ENCODE data around the gene SETD2. TPM values are rescaled to one million over a fixed set of nuclear protein-coding genes. Genes with fewer than 3 reads are reported as not detected.

SETD2 gene
- total and polyA plus RNA-seq, 9 of the 15 experiments (the other 6 are each of a cell fraction or from before 2014, with no cell fraction given), result 8.2 to 44.0 (median 33.6) TPM

- POLR2A ChIA-PET, result interaction anchor here (0.6 to 1.8 kb wide), 5 partner anchors 9 to 278 kb away, joined by 3 to 8 read pairs (median 5); no protein-coding TSS in a partner anchor
- no peak for DNase-seq (ENCODE audit: extremely low read depth in 1 of 4, low spot score in 3 of 4)
- no peak overlapping the region for H3K9ac ChIP-seq (ENCODE audit: insufficient read depth in 1 of 2, low read depth in 2 of 2, low read length in 2 of 2)
- peaks cover 75% of the 10 kb centered on the region; the same call in 2 of the 3 replicates for H3K36me3 ChIP-seq (ENCODE audit: control insufficient read depth, insufficient read depth, low read length)
- no peaks in the 10 kb centered on the region for H3K9me1 ChIP-seq (ENCODE audit: control insufficient read depth, insufficient read depth, low read length)
- 93% methylated on average over 16 of the region's 16 CpGs for WGBS (ENCODE audit: insufficient coverage, low coverage, missing lambda C conversion rate)
- H2AFZ ChIP-seq (ENCODE audit: low read depth, low read length), result no peak overlapping the region
- H3K27me3 ChIP-seq (ENCODE audit: control insufficient read depth in 2 of 2, insufficient read depth in 2 of 2, low read length in 2 of 2), result no peaks in the 10 kb centered on the region
- H3K4me2 ChIP-seq (ENCODE audit: insufficient read depth, low read length), result no peak overlapping the region
- intact Hi-C loops (cut with micrococcal nuclease), result no loop called here
- BruUV-seq (replicated peaks), result no TSS peak
- H3K9me3 ChIP-seq (replicated peaks; ENCODE audit: control insufficient read depth, insufficient read depth, low read depth, low read length), result no peaks in the 10 kb centered on the region
- peaks cover 0 to 15% of the 10 kb centered on the region in 2 experiments; a peak in 1 of 5 replicates for H3K4me1 ChIP-seq (replicated peaks in 1 of 2; ENCODE audit: control insufficient read depth in 2 of 2, insufficient read depth in 2 of 2, low read length in 2 of 2)
- in situ Hi-C loops (cut with MboI), result no loop called here
- no peak overlapping the region for H3K4me3 ChIP-seq
- no peak for ATAC-seq
- no peak overlapping the region for H3K27ac ChIP-seq (ENCODE audit: extremely low read depth, low read depth, low read length)
- 0 out of 2 replicates have a peak, but pooled peaks have one; percentile 11 for TF ChIP-seq PML (IDR thresholded peaks at IDR 0.05; ENCODE audit: low read length)
- peak; percentile 20 for TF ChIP-seq HMGN3 (IDR thresholded peaks at IDR 0.05; ENCODE audit: borderline replicate concordance, extremely low read depth, insufficient read length, low read depth, low read length)
- peak; percentile 63; the same call in 1 of the 2 replicates for TF ChIP-seq POLR2AphosphoS2 (IDR thresholded peaks at IDR 0.05; ENCODE audit: low read length)
- TF ChIP-seq, protein P1, sequence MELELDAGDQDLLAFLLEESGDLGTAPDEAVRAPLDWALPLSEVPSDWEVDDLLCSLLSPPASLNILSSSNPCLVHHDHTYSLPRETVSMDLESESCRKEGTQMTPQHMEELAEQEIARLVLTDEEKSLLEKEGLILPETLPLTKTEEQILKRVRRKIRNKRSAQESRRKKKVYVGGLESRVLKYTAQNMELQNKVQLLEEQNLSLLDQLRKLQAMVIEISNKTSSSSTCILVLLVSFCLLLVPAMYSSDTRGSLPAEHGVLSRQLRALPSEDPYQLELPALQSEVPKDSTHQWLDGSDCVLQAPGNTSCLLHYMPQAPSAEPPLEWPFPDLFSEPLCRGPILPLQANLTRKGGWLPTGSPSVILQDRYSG (tag; conservative IDR thresholded peaks at IDR 0.05; ENCODE audit: low read depth), result no peak
- TF ChIP-seq TEAD1 (CRISPR knock-in tag; IDR thresholded peaks at IDR 0.05), result no peak
- TF ChIP-seq POLR2A (conservative IDR thresholded peaks at IDR 0.05), result peak; percentile 41; the same call in 1 of the 2 replicates
- no peak for TF ChIP-seq RBBP5 (IDR thresholded peaks at IDR 0.05; ENCODE audit: borderline replicate concordance, insufficient read depth, low read length, poor library complexity, severe bottlenecking)
- TF ChIP-seq POLR2G (IDR thresholded peaks at IDR 0.05; ENCODE audit: low read depth, low read length), result peak; percentile 61
- no peak for TF ChIP-seq ZNF436 (CRISPR knock-in tag; IDR thresholded peaks at IDR 0.05)
- peak; percentile 53 for TF ChIP-seq RBFOX2 (IDR thresholded peaks at IDR 0.05; ENCODE audit: low read depth, low read length)
- FAIRE-seq, result no peak
- H3K79me2 ChIP-seq (ENCODE audit: control insufficient read depth, insufficient read depth, low read length), result no peaks in the 10 kb centered on the region
- CTCF ChIA-PET (ENCODE audit: low intra/inter-chr PET ratio), result no interaction called here
- H4K20me1 ChIP-seq (replicated peaks; ENCODE audit: control insufficient read depth, insufficient read depth, low read length), result no peaks in the 10 kb centered on the region
Observed at GRCh38 chr3:47007482-47008233, 156.3 kb downstream of the SETD2 start.
